GM06990 (cell line): ENCODE data around the gene GLCCI1.
"Not testable (repeated sequence)": the region's sequence is repeated elsewhere in the genome, so short reads cannot be mapped to it uniquely, and the experiment has no call there.

ENCODE experiments used
- DNase-seq: peaks from one replicate; pipeline ENCODE4 v3.0.0-alpha.2; 2011; ENCODE audit not compliant: insufficient read length; ENCODE audit errors: extremely low read depth
- H3K27me3 ChIP-seq: replicated peaks from 2 replicates; pipeline ENCODE4 v1.6.0; 2011; ENCODE audit warnings: low read length; ENCODE audit not compliant: control insufficient read depth, insufficient read depth
- H3K36me3 ChIP-seq: 2 replicates; pipeline ENCODE4 v1.5.1; 2011; ENCODE audit warnings: low read length; ENCODE audit not compliant: control insufficient read depth, insufficient read depth
- H3K4me3 ChIP-seq: replicated peaks from 2 replicates; pipeline ENCODE4 v1.5.1; 2011; ENCODE audit warnings: low read depth, mild to moderate bottlenecking, control low read depth, low read length
- CTCF ChIP-seq: IDR thresholded peaks from 2 replicates; pipeline ENCODE4 v1.5.1; 2011; ENCODE audit warnings: low read length, control low read depth, mild to moderate bottlenecking, inconsistent platforms; ENCODE audit not compliant: insufficient read depth, poor library complexity, severe bottlenecking

Gene GLCCI1

GRCh38 chr7:8092140-8092539 is 123.5 kb downstream of the GLCCI1 start:
- TF ChIP-seq CTCF: no peak
- H3K4me3 ChIP-seq: no peak overlapping the region
- no peaks in the 10 kb centered on the region for H3K27me3 ChIP-seq
- DNase-seq: no peak
- peaks cover under 1% of the 10 kb centered on the region for H3K36me3 ChIP-seq

- H3K27me3 ChIP-seq: no peaks in the 10 kb centered on the region
- H3K36me3 ChIP-seq: no peaks in the 10 kb centered on the region; the same call in 1 of the 2 replicates
- no peak for TF ChIP-seq CTCF
- no peak overlapping the region for H3K4me3 ChIP-seq
- DNase-seq: no peak
Observed at GRCh38 chr7:8094164-8095140, 125.9 kb downstream of the GLCCI1 start.

GRCh38 chr7:8101292-8101691 is 132.7 kb downstream of the GLCCI1 start:
- DNase-seq, H3K36me3 ChIP-seq, H3K27me3 ChIP-seq, H3K4me3 ChIP-seq: not testable (repeated sequence)

- no peak for DNase-seq
- Histone ChIP-seq H3K4me3 (no peak overlapping the region), H3K27me3 (no peaks in the 10 kb centered on the region), H3K36me3 (no peaks in the 10 kb centered on the region)
- TF ChIP-seq CTCF: no peak
Observed at GRCh38 chr7:8103282-8103681, 134.7 kb downstream of the GLCCI1 start.

GRCh38 chr7:8105449-8106095 is 137.0 kb downstream of the GLCCI1 start:
- DNase-seq: no peak
- no peak for TF ChIP-seq CTCF
- Histone ChIP-seq H3K36me3 (no peaks in the 10 kb centered on the region), H3K4me3 (no peak overlapping the region), H3K27me3 (no peaks in the 10 kb centered on the region)
